Body of pancreas (tissue), 4 donors: ENCODE results near the gene VTI1A. TPM values are rescaled to one million over a fixed set of nuclear protein-coding genes. Genes with fewer than 3 reads are reported as not detected.

Experiments used
- ATAC-seq: fragments of 150-250 bp; one replicate; pipeline ENCODE4 v1.9.1; 2016
- DNase-seq, 4 donors: peaks; one replicate each; pipeline ENCODE4 v3.0.0-alpha.2; 2019
- H3K27ac ChIP-seq, 4 donors: fragments of 200-600 bp; sonication (generic); 1 replicate in 3 of 4; 2 replicates in 1 of 4; pipeline versions ENCODE4 v1.5.1 to v1.6.1; 2016 to 2019; ENCODE audit warnings: mild to moderate bottlenecking in 1 of 4, mixed read lengths in 1 of 4, moderate library complexity in 1 of 4
- H3K27me3 ChIP-seq, 2 donors: fragments of 200-600 bp; sonication (generic); one replicate each; pipeline ENCODE4 v1.6.0; 2016; ENCODE audit warnings: mild to moderate bottlenecking in 1 of 2
- H3K36me3 ChIP-seq, 2 donors: fragments of 200-600 bp; sonication (generic); replicated peaks in 1 of 2; 2 replicates each; pipeline ENCODE4 v1.5.1; 2016; ENCODE audit warnings: low read depth in 2 of 2; ENCODE audit not compliant: insufficient read depth in 1 of 2
- H3K4me1 ChIP-seq: fragments of 200-600 bp; sonication (generic); one replicate; pipeline ENCODE4 v1.6.0; 2016
- H3K4me3 ChIP-seq, 2 donors: fragments of 200-600 bp; sonication (generic); 1 replicate in 1 of 2; 2 replicates in 1 of 2; pipeline ENCODE4 v1.5.1; 2016 to 2019
- H3K9me3 ChIP-seq, 3 donors: fragments of 200-600 bp; sonication (generic); 1 replicate in 2 of 3; 2 replicates in 1 of 3; pipeline ENCODE4 v1.5.1; 2016
- POLR2A ChIP-seq, 3 donors: fragments of 450-650 bp; IDR thresholded peaks; one replicate each; pipeline ENCODE4 v1.6.1; 2016; ENCODE audit warnings: antibody characterized with exemption in 3 of 3, mild to moderate bottlenecking in 2 of 3
- WGBS, 2 donors: methylation state at CpG; one replicate each; pipeline ENCODE4 v1.1.5; 2017; 5-methylcytosine and 5-hydroxymethylcytosine counted together
- intact Hi-C: fragments of 100-400 bp; cut with DNase I; formaldehyde crosslinking; loops from one replicate; pipeline ENCODE4 v1.15.1; 2023
- total RNA-seq, 2 donors: library from RNA; depleted of rRNA; stranded (reverse); fragments of >200 nt; gene quantifications; one replicate each; pipeline ENCODE4 v1.1.0, GENCODE V29; 2016
- TF ChIP-seq, protein P1 (sequence below), 7 experiments: fragments of 450-650 bp in 4 of 7; fragments of 200-600 bp in 3 of 7; sonication (generic) in 3 of 7; IDR thresholded peaks; one replicate each; pipeline ENCODE4 v1.5.1; 2016 to 2019; ENCODE audit warnings: antibody characterized with exemption in 7 of 7

The VTI1A gene
- total RNA-seq, 2 donors from 2014 or later, result 28.3 to 84.4 TPM

GRCh38 chr10:112802411-112803022 is 355.5 kb downstream of the VTI1A start:
- ATAC-seq (no peak), DNase-seq (no peak)
- H3K9me3 ChIP-seq, result no peaks in the 10 kb centered on the region
- H3K4me3 ChIP-seq, result no peak overlapping the region
- TF ChIP-seq POLR2A (IDR thresholded peaks at IDR 0.05), result no peak
- TF ChIP-seq, protein P1, sequence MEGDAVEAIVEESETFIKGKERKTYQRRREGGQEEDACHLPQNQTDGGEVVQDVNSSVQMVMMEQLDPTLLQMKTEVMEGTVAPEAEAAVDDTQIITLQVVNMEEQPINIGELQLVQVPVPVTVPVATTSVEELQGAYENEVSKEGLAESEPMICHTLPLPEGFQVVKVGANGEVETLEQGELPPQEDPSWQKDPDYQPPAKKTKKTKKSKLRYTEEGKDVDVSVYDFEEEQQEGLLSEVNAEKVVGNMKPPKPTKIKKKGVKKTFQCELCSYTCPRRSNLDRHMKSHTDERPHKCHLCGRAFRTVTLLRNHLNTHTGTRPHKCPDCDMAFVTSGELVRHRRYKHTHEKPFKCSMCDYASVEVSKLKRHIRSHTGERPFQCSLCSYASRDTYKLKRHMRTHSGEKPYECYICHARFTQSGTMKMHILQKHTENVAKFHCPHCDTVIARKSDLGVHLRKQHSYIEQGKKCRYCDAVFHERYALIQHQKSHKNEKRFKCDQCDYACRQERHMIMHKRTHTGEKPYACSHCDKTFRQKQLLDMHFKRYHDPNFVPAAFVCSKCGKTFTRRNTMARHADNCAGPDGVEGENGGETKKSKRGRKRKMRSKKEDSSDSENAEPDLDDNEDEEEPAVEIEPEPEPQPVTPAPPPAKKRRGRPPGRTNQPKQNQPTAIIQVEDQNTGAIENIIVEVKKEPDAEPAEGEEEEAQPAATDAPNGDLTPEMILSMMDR (IDR thresholded peaks at IDR 0.05), result no peak
- H3K4me1 ChIP-seq, result peaks cover 34% of the 10 kb centered on the region
- WGBS, 2 donors, result 91 to 99% methylated on average over 5 of the region's 5 CpGs
- no peaks in the 10 kb centered on the region for H3K36me3 ChIP-seq
- no peaks in the 10 kb centered on the region for H3K27me3 ChIP-seq
- intact Hi-C loops, result no loop called here
- peak overlapping the region in 1 of 4 donors; percentile 87 for H3K27ac ChIP-seq

GRCh38 chr10:112803961-112804401 is 357.0 kb downstream of the VTI1A start:
- Histone ChIP-seq H3K27ac (peak overlapping the region; percentile 62 to 87 (median 71)), H3K4me1 (peaks cover 34% of the 10 kb centered on the region), H3K4me3 (no peak overlapping the region), H3K9me3 (no peaks in the 10 kb centered on the region), H3K36me3 (no peaks in the 10 kb centered on the region), H3K27me3 (no peaks in the 10 kb centered on the region)
- TF ChIP-seq, protein P1 (IDR thresholded peaks at IDR 0.05), result no peak
- peak in 1 of 3 donors; percentile 22 for TF ChIP-seq POLR2A (IDR thresholded peaks at IDR 0.05)
- intact Hi-C loops, result no loop called here
- ATAC-seq, result peak; percentile 72
- peak; percentile 71 to 82 (median 78) for DNase-seq
- whole genome bisulfite sequencing, 2 donors, result 14 to 36% methylated on average over 4 to 5 of the region's 5 CpGs

DNA sequence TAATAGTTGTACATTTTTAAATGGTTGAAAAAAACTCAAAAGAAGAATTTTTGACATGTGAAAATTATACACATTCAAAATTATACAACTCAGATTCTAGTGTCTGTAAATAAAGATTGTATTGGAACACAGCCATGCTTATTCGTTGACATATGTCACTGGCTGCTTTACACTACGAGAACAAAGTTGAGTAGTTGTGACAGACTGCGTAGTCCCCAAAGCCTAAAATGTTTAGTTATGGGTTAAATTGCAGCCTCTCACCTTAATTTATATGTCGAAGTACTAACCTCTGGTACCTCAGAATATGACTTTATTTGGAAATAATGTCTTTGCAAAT is 358.2 kb downstream of the VTI1A start:
- no peak for ATAC-seq
- WGBS, 2 donors, result 80 to 81% methylated on average over 4 of the region's 4 CpGs
- DNase-seq, result no peak
- Histone ChIP-seq H3K4me1 (peaks cover 31% of the 10 kb centered on the region), H3K9me3 (no peaks in the 10 kb centered on the region), H3K4me3 (no peak overlapping the region), H3K36me3 (no peaks in the 10 kb centered on the region), H3K27me3 (no peaks in the 10 kb centered on the region), H3K27ac (peak overlapping the region in 3 of 4 donors; percentile 66 to 87 (median 76))
- TF ChIP-seq POLR2A (IDR thresholded peaks at IDR 0.05), result no peak
- TF ChIP-seq, protein P1 (IDR thresholded peaks at IDR 0.05), result no peak
- intact Hi-C loops, result no loop called here

DNA sequence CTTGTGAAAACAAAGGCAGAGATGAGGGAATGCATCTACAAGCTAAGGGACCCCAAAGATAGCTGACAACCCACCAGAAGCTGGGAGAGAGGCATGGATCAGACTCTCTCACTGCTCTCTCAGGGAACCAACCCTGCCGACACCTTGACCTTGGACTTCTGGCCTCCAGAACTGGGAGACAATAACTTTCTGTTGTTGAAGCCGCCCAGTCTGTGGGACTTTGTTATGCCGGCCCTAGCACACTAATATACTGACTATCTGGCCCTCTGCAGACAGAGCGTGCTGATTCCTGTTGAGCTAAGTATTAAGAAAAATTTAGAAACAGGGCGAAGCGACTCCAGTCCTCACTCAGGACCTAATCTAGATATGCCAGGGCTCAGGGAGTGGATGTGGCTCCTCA is 358.7 kb downstream of the VTI1A start:
- Histone ChIP-seq H3K27me3 (no peaks in the 10 kb centered on the region), H3K36me3 (no peaks in the 10 kb centered on the region), H3K4me1 (peaks cover 29% of the 10 kb centered on the region), H3K27ac (peak overlapping the region in 3 of 4 donors; percentile 66 to 87 (median 76)), H3K4me3 (no peak overlapping the region), H3K9me3 (no peaks in the 10 kb centered on the region)
- intact Hi-C loops, result no loop called here
- ATAC-seq (no peak), DNase-seq (no peak)
- TF ChIP-seq POLR2A (IDR thresholded peaks at IDR 0.05), result no peak
- TF ChIP-seq, protein P1 (IDR thresholded peaks at IDR 0.05), result no peak
- whole genome bisulfite sequencing, 2 donors, result 81 to 100% methylated on average over 5 to 6 of the region's 6 CpGs

- TF ChIP-seq, protein P1 (IDR thresholded peaks at IDR 0.05), result no peak
- no peak for TF ChIP-seq POLR2A (IDR thresholded peaks at IDR 0.05)
- WGBS, 2 donors, result 90 to 91% methylated on average over 8 of the region's 8 CpGs
- intact Hi-C loops, result no loop called here
- no peak overlapping the region for H3K27ac ChIP-seq
- H3K9me3 ChIP-seq, result no peaks in the 10 kb centered on the region
- DNase-seq (no peak), ATAC-seq (no peak)
- H3K27me3 ChIP-seq, result no peaks in the 10 kb centered on the region
- H3K36me3 ChIP-seq, result no peaks in the 10 kb centered on the region
- H3K4me3 ChIP-seq, result no peak overlapping the region
- H3K4me1 ChIP-seq, result peaks cover 34% of the 10 kb centered on the region
Measured at GRCh38 chr10:112807013-112807412, 360.0 kb downstream of the VTI1A start.
